Stromal cell of bone marrow (primary cell): ENCODE measurements around the gene CPNE4.
A peak's percentile ranks its signal among the peaks of the same experiment; 100 is the strongest.

Experiments used
- DNase-seq: peaks from one replicate; pipeline ENCODE4 v3.0.0-alpha.2; 2012; ENCODE audit warnings: low read depth

Gene CPNE4

DNA sequence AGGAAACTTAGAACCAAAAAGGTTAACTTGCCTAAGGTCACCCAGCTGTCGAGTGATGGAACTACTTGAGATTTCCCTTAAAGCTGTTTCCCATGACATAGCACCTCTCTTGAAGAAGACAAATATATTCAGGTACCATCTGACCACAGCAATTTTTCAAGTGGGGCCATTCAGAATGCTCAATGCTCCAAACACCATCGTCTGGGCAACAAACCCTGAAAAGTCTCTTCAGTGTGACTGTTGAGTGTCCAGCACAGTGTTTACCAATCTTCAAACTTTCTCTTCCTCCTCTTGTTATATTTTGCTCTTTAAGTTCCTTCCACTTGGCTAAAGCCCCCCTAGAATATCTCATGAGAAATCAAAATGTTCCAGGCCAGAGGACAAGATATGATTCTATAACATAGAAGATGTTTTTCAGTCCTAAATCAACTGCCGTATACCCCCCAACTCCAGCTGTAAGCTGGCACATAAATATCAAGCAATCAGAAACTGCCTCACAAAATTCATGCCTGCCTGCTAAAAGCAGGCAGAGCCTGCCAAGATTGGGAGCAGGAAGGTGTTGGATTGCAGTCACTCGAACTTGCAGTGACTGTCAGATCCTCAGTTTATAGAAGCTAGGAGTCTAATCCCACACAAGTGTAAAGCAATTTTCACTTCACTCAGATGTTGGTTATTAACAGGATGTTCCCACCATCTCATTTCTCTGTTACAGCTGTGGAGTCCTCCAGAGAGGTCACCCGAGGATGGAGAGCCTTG lies 301.6 kb downstream of the CPNE4 start:
- DNase-seq, result no peak

DNA sequence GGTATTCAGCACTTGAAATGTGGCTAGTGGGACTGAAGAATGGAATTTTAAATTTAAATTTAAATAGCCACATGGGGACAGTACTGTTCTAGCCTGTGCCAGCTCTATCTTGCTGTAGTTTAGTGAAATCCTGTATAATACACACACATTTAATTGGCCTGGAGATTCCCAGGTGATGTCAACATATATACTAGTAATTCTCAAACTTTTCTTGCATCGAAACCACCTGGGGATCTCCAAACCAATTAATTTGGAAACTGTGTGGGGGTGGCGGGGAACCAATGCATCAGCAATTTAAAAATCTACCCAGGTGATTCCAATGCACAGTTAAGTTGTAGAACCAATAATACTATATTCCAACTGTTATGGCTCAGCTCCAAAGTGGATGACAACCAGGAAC lies 303.1 kb downstream of the CPNE4 start:
- DNase-seq, result no peak

DNA sequence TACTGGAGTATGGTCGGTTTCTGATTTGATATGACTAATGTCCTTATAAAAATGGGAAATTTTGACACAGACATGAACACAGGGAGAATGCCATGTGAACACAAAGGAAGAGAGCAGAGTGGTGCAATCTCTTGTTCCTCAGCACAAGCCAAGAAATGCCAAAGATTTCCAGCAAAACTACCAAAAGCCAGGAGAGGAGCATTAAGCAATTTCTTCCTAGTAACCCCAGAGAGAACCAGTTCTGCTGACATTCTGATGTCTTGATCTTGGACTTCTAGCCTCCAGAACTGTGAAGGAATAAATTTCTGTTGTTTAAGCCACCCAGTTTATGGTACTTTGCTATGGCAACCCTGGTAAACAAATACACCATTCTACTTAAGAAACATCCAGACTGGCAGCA lies 304.2 kb downstream of the CPNE4 start:
- peak; percentile 7 for DNase-seq

DNA sequence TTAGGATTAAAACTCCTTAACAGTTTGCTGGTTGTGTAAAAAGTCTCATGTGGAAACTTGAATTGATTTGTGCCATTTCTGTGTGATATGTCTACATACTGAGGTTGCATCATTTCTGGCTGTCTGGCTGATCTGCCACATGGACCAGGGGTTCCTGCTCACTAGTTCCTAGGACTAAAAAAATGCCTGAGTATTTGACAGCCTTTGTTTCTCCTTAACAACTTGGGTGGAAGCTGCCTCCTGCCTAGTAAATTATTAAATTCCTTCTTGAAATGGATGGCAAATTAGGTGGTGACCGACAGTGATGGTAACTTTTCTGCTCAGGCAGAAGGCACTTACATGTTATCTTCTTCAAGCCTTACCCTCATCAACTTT lies 305.2 kb downstream of the CPNE4 start:
- no peak for DNase-seq

DNA sequence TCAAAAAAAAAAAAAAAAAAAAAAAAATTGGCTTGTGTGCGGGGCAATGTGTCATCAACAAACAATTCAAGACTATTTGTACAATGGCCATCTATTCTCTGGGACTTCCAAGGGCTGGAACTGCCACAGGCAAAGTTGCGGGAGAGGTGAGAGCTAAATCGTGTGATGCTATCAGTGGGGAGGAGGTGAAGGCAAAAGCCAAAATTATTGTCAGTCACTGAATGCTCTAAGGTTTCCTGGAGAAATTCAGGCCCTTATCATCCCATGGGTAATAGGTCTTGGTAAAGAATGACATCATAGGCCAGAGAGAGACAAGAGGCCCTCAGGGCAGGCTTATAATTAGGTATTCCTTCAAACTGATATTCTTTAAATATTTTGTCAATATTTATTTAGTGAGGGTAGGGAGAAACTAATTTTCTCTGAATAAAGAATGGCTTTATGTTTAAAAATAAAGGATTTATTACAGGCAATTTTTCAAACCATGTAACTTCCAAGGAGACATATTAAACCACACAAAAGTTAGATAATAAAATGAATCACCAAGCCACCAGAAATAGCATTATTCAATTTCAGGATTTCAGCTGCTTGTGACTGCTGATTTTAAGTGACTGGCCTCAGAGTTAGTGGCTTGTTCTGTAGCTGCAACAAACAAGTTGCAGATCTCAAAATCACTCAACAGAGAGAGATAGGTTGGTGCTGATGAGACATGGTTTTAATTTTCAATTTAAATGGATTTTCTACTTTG lies 305.7 kb downstream of the CPNE4 start:
- no peak for DNase-seq

DNA sequence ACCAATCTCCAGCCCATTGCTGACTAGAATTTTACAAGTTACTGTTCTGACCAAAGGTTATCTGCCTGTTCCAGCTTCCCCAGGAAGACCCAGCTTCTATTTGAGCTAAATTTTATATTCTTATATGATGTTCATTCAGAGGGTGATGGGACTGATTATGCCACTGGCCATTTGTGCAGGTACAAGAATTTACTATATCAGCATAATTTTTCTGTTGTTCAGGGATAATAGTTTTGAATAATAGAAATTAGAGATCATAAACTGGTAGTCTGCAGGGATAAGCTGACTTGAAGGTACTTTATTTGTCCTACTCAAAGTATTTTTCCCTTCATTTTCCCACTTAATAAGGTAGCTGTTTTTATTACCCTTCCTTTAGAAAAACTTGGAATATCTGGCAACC lies 309.4 kb downstream of the CPNE4 start:
- no peak for DNase-seq

DNA sequence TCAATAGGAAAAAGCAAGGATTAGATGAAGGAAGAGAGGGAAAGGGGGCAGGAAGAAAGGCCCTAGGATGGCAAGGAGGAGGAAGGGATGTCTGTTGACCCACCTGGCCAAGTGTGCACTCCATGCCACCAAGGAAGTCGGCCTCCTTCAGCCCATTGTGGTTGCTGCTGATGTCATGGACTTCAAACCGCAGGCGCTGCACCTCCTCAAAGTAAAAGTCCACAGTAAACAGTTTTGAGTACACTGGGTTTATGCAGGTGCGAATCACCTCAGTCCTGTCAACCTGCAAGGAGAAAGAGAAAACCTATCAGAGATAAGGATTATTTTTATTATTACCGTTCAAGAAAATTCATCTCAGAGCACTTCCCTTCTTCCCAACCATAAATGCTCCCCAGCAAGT lies 311.5 kb downstream of the CPNE4 start:
- no peak for DNase-seq

DNA sequence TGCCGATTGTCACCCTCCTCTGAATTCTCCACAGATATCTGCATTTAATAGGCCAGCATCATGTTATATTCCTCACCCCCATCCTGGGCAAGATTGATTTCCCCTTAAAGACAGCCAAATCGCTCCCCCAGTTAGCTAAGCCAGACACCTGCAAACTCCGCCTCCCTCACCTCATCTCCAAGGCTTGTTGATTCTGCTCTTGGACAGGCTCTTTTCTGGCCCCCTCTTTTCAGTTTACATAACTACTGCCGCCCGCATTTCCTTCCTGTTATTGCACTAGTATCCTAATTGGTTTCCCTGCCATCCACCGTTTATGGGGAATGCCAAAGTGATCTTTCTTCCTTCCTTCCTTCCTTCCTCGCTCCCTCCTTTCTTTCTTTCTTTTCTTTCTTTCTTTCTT lies 317.3 kb downstream of the CPNE4 start:
- DNase-seq, result no peak

DNA sequence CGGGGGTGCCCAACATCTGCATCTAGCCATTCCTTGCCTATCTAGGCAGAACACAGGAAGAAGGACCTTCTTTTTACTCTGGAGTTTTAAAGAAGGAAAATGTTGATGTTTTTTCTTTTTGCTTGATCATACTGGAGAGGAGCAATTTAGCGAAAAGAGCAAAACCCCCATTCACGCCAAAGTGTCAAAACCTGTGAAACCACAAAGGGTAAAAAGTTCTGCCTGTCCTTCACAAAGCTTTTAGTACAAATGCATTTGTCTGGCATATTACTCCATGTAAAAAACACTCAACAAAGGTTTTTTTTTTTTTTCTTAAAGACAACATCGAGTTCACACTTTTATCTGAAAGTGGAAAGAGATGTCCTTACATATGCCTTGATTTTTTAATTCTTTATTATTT lies 317.9 kb downstream of the CPNE4 start:
- DNase-seq, result no peak

DNA sequence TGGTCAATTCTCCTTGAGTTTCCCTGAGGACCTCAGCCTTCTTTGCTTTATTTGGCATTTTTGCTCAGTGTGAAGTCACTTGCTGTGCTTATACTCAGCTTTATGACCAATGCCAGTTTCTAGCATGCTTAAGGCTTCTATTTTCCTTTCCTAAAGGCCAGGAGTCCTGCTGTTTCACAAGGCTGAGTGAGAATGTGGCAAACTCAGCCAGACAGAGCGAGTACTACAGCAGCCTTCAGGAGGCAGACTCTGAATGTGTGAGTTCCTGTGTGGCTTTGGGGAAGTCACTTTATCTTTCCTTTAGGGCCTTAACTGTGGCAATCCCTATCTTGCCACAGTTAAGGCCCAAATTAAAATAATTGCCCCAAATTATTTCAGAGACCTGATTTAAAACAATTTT lies 318.8 kb downstream of the CPNE4 start:
- no peak for DNase-seq

DNA sequence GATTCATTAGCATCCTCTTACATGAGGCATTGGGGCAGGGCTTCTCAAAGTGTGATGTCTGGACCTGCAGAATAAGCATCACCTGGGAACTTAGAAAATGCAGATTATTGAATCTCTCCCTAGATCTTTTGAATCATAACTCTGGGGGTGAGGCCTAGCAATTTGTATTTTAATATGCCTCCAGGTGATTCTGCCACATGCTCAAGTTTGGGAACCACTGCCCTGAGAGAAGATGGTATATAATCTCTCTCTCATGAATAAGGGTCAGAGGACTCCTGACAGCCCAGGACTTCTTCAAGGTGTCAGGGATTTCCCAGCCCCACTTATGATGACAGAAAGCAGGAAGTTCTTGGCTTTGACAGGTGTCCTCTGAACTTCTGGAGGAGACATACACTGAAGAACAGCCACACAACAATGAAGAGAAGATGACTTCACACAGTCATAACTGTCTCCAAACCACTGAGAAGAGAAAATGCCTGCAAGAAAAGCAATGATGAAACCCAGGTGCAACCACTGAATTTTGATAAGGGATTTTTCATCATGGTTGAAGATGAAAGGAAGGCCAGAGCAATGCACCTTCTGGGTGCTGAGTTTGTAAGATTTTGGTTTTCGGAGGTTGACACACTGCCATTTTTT lies 320.1 kb downstream of the CPNE4 start:
- DNase-seq, result no peak

DNA sequence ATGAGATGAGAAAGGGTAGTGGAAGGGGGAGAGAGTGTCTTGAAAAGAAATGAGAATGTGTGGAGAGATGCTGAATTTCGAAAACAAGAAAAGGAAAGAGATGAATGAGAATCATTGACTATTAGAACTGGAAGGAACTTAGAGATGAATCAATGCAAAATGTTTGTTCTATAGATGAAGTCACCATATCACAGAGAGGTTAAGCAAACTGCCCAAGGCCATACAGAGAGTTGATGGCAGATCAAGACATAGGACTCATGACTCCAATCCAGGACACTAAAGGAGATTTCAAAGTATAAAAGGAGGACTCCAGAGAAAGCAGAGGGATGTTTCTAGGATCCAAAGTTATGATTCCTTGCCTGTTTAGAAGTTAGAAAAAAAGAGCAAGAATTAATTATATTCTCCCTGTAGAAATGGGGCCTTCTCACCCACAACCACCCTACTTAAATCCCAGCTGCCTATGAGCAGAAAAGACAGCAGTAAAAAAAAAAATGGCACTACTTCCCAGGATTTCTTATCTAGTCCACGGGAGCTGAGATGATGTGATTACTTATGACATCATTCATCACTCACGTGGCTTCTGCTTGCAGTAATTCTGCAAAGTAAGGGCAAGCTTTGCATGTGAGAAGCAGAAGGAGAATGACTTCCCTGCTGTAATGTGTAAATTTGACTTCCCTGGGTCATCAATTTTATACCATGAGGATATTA lies 321.2 kb downstream of the CPNE4 start:
- DNase-seq, result no peak

DNA sequence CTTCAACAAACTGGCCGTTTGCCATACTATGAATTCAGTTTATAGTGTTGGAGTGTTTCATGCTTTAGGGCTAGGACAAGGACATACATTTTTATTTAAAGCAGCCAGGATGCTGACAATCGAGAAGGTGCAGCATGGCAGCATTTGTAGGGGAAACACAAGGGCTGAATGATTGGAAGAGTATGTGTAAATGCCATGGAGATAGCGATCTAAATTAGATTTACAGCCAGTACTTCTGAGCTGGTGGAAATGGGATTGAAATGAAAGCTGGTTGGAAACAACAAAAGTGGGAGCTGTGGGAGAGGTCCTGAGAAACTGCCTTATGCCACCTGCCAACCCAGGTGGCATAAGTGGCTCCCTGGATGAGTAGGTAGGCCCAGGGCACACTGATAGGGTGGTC lies 322.2 kb downstream of the CPNE4 start:
- DNase-seq, result no peak

DNA sequence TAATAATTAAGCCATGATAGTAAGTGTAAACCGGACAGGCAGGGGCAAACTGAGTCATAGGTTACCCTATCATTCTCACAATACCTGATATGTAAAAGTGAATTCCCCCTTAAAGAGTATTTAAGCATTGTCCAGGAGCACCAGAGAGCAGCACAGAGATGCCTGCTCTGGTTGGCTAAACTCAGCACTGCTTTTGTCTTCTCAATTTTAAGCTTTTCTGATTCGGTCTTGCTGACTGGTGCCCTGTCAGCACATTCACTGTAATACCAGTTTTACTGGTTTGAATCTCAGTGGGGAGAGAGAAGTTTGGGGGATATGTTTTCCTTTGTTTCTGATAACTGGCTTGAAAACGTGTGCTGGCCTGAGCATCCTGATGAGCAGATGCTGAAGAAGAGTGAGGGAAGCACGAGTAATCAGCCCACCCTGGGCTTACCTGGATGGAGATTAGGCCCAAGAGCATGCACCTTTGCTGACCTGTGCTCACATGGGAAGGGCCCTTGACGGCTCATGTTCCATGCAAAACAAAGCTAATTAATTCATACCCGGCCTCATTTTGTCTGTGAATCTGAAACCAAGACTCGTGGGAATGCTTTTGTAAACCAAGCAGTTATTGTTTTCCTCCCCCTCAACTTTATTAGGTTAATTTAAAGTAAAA lies 323.6 kb downstream of the CPNE4 start:
- no peak for DNase-seq

DNA sequence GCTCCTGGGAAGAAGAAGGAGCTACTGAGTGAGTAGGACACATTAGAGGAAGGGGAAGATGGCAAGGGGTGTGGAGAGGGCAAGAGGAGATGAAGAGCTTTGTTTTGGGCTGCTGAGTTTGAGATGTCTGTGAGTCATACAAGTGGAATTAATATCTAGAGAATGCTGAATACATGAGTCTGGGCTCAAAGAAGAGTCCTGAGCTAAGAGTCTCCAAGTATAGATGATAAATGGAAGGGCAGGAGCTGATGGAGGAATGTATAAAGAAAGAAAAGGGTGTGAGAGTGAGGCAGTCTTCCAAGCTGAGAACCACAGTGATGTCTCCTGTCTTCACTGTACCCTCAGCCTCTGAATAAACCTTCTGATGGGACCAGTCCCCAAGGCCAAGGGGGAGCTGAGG lies 326.6 kb downstream of the CPNE4 start:
- no peak for DNase-seq

DNA sequence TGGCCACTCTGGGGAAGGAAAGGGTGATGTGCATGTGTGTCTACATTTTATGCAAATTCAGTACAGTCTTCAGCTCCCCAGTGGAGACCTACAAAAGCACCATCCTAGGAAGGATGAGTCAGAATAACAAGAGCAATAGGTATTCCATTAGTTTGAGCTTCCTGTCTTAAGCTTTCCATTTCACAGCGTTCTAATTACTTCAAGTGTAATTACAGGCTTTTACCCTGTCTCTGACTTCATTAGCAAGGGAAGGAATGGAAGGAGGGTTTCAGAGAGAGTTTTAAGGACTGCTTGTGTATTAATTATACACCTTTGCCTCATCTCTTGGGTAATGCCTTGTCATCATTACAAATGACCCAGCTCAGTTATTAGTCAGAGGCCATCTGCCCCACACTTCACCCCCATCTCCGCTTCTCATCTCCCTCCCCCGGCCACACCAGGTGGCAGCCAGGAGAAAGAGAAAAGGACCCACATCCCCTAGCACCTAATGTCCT lies 329.2 kb downstream of the CPNE4 start:
- DNase-seq, result no peak

DNA sequence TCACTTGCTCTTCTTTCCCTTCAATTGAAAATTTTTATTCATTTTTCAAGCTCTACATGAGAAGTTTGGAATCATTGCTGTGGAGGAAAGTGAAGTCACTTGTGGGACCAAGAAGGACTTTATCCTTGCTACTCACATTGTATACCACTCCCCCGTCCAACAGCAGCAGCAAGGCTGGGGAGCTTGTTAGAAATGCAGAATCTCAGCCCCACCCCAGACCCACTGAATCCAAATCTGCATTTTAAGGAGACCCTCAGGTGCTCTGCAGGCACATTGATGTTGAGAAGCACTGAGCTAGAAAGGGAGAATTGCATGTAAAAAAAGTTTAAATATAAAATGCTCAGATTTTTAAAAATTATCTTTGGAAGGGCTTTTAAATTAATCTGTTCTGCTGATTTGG lies 329.7 kb downstream of the CPNE4 start:
- no peak for DNase-seq

DNA sequence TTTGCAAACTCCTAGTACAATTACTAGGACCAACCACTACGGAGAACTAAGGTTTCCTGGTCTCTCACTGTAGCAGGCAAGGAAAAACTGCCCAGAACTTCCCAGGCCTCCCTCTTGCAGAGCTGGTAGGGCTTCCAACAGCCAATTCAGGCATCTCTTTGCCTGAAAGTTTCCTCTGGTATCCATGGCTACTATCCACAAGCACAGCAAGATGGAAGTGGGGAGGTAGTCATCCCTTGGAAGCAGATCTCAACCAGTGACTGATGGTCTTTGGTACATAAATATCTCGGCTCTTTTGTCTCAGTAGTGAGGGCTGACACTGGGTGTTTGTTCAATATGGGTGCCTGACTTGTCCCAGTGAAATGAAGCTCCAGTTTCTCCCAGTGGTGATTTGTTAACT lies 330.7 kb downstream of the CPNE4 start:
- DNase-seq, result no peak

DNA sequence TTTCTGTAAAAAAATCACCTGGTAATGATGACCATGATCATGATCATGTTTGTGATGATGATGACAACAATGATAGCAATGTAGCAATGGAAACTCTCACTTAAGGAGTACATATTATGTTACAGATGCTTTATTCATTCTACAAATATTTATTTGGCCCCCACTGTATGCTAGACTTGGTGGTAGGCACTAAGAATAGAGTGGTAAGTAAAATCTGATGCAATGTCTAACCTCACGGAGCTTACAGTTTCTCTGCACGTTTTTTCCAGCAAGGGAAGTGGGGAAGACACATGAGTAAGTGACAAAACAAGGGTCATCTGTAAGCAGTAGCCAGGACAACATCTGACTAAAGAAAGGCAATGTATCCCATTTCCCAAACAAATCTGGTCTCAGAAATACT lies 332.7 kb downstream of the CPNE4 start:
- DNase-seq, result no peak

DNA sequence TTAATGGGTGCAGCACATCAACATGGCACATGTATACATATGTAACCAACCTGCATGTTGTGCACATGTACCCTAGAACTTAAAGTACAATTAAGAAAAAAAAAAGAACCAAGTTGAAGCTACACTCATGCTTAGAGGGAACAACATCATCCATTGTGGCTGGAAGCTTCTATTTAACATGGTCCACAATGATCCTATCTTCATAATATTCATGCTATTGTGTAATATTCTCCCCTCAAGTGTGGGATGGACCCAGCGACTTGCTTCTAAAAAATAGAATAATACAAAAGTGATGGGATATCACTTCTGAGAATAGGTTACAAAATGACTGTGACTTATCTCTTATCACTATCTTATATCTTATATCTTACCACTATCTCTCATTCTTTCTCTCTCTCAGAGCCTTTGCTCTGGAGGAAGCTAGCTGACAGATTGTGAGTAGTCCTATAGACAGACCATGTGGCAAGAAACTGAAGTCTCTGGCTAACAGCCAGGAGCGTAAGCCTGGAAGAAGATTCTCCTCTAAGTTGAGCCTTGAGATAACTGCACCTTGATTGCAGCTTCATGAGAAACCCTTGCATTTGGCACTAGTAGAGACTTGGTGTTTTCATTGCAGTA lies 333.6 kb downstream of the CPNE4 start:
- DNase-seq, result no peak

DNA sequence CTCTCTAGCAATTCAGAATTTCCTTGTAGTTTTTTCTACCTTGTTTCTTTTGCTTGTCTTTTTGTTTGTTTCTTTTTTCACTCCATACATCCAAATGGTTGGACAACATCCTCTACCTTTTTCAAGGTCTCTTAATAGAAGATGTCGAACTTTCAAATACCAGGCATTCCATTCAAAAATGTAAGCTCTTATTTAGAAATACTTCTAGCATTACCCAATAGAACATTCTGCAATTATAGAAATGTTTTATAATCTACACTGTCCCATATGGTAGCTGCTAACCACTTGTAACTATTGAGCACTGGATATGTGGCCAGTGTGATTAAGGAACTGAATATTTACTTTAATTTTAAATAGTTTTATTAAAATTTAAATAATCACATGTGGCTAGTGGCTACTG lies 335.8 kb downstream of the CPNE4 start:
- no peak for DNase-seq

DNA sequence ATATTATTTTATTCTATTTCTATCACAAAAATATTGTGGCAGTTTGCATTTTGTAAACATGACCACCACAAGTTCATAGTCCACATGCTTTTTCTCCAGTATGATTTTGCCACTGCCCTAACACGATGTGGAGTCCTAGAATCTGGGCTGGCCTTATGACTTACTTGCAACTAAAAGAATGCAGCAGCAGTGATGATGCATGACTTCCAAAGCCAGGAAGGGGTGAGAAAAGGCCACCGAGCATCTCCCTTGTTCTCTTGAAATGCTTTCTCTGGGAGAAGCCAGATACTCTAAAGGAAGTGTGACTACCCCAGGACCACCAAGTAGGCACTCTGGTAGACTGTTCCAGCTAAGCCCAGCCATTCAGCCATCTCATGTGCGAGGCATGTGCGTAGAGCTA lies 340.4 kb downstream of the CPNE4 start:
- no peak for DNase-seq
